Measurements from ENCODE around the gene NPW. TPM values are rescaled to one million over a fixed set of nuclear protein-coding genes. Genes with fewer than 3 reads are reported as not detected.
A peak's percentile ranks its signal among the peaks of the same experiment; 100 is the strongest.

Gene NPW
- total and polyA plus RNA-seq, 9 of the 15 experiments (the other 6 are each of a cell fraction or from before 2014, with no cell fraction given) = 0.14 to 4.0 (median 2.6) TPM; not detected in 4

- TF ChIP-seq UBTF (IDR thresholded peaks at IDR 0.05; ENCODE audit: borderline replicate concordance in 1 of 2, low read depth in 2 of 2, low read length in 2 of 2) (peak in 1 of 2 experiments; percentile 75; a peak in 1 of 4 replicates), RUNX1 (IDR thresholded peaks at IDR 0.05; ENCODE audit: low read depth) (no peak), ETV5 (CRISPR knock-in tag; IDR thresholded peaks at IDR 0.05; ENCODE audit: low read depth) (no peak), ZNF174 (CRISPR knock-in tag; IDR thresholded peaks at IDR 0.05) (no peak), MCM7 (IDR thresholded peaks at IDR 0.05) (no peak), SREBF2 (CRISPR knock-in tag; IDR thresholded peaks at IDR 0.05) (no peak), U2AF1 (optimal IDR thresholded peaks at IDR 0.05; ENCODE audit: low read depth, low read length) (no peak), ZNF354B (CRISPR knock-in tag; IDR thresholded peaks at IDR 0.05) (no peak), SRSF7 (optimal IDR thresholded peaks at IDR 0.05; ENCODE audit: low read depth, low read length) (no peak), ZNF232 (CRISPR knock-in tag; IDR thresholded peaks at IDR 0.05) (no peak), TFAM (CRISPR knock-in tag; conservative IDR thresholded peaks at IDR 0.05) (no peak), PHB (CRISPR knock-in tag; IDR thresholded peaks at IDR 0.05) (no peak), MYC (IDR thresholded peaks at IDR 0.05; ENCODE audit: low read depth, low read length) (peak; percentile 95), MYC (CRISPR knock-in tag; IDR thresholded peaks at IDR 0.05; ENCODE audit: borderline replicate concordance, low read depth) (no peak), SIN3B (IDR thresholded peaks at IDR 0.05; ENCODE audit: low read depth) (peak; percentile 51; the same call in 1 of the 2 replicates), HMG20A (CRISPR knock-in tag; conservative IDR thresholded peaks at IDR 0.05) (no peak), JUND (IDR thresholded peaks at IDR 0.05; ENCODE audit: borderline replicate concordance, low read depth, low read length) (no peak), JUND (tag; IDR thresholded peaks at IDR 0.05; ENCODE audit: borderline replicate concordance, low read depth, low read length) (no peak; the same call in 2 of the 3 replicates), EWSR1 (IDR thresholded peaks at IDR 0.05; ENCODE audit: borderline replicate concordance, low read depth, partially characterized antibody) (no peak), ZNF23 (CRISPR knock-in tag; IDR thresholded peaks at IDR 0.05) (no peak), ATF4 (CRISPR knock-in tag; IDR thresholded peaks at IDR 0.05) (no peak), SAFB2 (IDR thresholded peaks at IDR 0.05; ENCODE audit: borderline replicate concordance, low read depth, low read length, severe bottlenecking) (no peak), OTX1 (CRISPR knock-in tag; IDR thresholded peaks at IDR 0.05) (no peak), ZBTB26 (CRISPR knock-in tag; IDR thresholded peaks at IDR 0.05) (no peak), IRF1 (CRISPR knock-in tag; IDR thresholded peaks at IDR 0.05; ENCODE audit: borderline replicate concordance) (no peak)
Measured at GRCh38 chr16:1991948-1992703, 27.5 kb upstream of the NPW start (continued).

All from K562 (cell line).